Osteocyte (in vitro differentiated cells): Measurements from ENCODE around the gene ACMSD. TPM values are rescaled to one million over a fixed set of nuclear protein-coding genes. Genes with fewer than 3 reads are reported as not detected.

ENCODE experiments used
- DNase-seq: peaks from one replicate; pipeline ENCODE4 v3.0.0; 2021; ENCODE audit warnings: mixed read lengths; ENCODE audit not compliant: unreplicated experiment; ENCODE audit errors: extremely low spot score
- H3K27ac Mint-ChIP-seq: one replicate; pipeline ENCODE4 v1.8.0; 2021; ENCODE audit warnings: mild to moderate bottlenecking, mixed read lengths; ENCODE audit not compliant: unreplicated experiment
- H3K27me3 Mint-ChIP-seq: one replicate; pipeline ENCODE4 v1.8.0; 2021; ENCODE audit warnings: mixed read lengths; ENCODE audit not compliant: unreplicated experiment
- H3K36me3 Mint-ChIP-seq: one replicate; pipeline ENCODE4 v1.8.0; 2021; ENCODE audit warnings: mixed read lengths; ENCODE audit not compliant: unreplicated experiment
- H3K4me1 Mint-ChIP-seq: one replicate; pipeline ENCODE4 v1.8.0; 2021; ENCODE audit warnings: mixed read lengths; ENCODE audit not compliant: unreplicated experiment
- H3K4me3 Mint-ChIP-seq: one replicate; pipeline ENCODE4 v1.8.0; 2021; ENCODE audit warnings: mild to moderate bottlenecking, moderate library complexity, mixed read lengths; ENCODE audit not compliant: unreplicated experiment
- H3K9me3 Mint-ChIP-seq: one replicate; pipeline ENCODE4 v1.8.0; 2021; ENCODE audit warnings: mixed read lengths; ENCODE audit not compliant: unreplicated experiment
- CTCF ChIP-seq: fragments of 200-600 bp; sonication (generic); IDR thresholded peaks from 2 replicates; pipeline ENCODE4 v1.5.0; 2021; ENCODE audit warnings: antibody characterized with exemption, mild to moderate bottlenecking, moderate library complexity
- total RNA-seq: library from RNA; stranded (reverse); gene quantifications from 2 replicates; pipeline ENCODE4 v1.2.1, GENCODE V29; 2021

Gene ACMSD
- total RNA-seq, 1 donor from 2014 or later = not detected

GRCh38 chr2:134911400-134911785 lies 73.0 kb downstream of the ACMSD start:
- H3K9me3 Mint-ChIP-seq = peaks cover 27% of the 10 kb centered on the region
- no peak for TF ChIP-seq CTCF
- no peaks in the 10 kb centered on the region for H3K36me3 Mint-ChIP-seq
- H3K4me3 Mint-ChIP-seq = no peak overlapping the region
- peaks cover 11% of the 10 kb centered on the region for H3K27me3 Mint-ChIP-seq
- DNase-seq = no peak
- H3K27ac Mint-ChIP-seq = no peak overlapping the region
- no peaks in the 10 kb centered on the region for H3K4me1 Mint-ChIP-seq

- Mint-ChIP-seq H3K36me3 (no peaks in the 10 kb centered on the region), H3K27me3 (peaks cover 11% of the 10 kb centered on the region), H3K4me3 (no peak overlapping the region), H3K9me3 (peaks cover 27% of the 10 kb centered on the region), H3K27ac (no peak overlapping the region), H3K4me1 (no peaks in the 10 kb centered on the region)
- TF ChIP-seq CTCF = no peak
- no peak for DNase-seq
These were observed 73.9 kb downstream of the ACMSD start for GRCh38 chr2:134912361-134912760.

- peak overlapping the region; percentile 98 for H3K27ac Mint-ChIP-seq
- peaks cover 18% of the 10 kb centered on the region for H3K9me3 Mint-ChIP-seq
- TF ChIP-seq CTCF = no peak
These were observed 79.0 kb downstream of the ACMSD start for GRCh38 chr2:134917360-134917865.

GRCh38 chr2:134917888-134918525 lies 79.6 kb downstream of the ACMSD start:
- no peaks in the 10 kb centered on the region for H3K36me3 Mint-ChIP-seq
- H3K27ac Mint-ChIP-seq = peak overlapping the region; percentile 98
- peak; percentile 45 for TF ChIP-seq CTCF
- H3K4me3 Mint-ChIP-seq = peak overlapping the region; percentile 96
- no peak for DNase-seq
- H3K9me3 Mint-ChIP-seq = peaks cover 18% of the 10 kb centered on the region
- peaks cover 34% of the 10 kb centered on the region for H3K4me1 Mint-ChIP-seq
- peaks cover 9% of the 10 kb centered on the region for H3K27me3 Mint-ChIP-seq

More at GRCh38 chr2:134917360-134917865, 79.0 kb downstream of the ACMSD start:
- Mint-ChIP-seq H3K36me3 (no peaks in the 10 kb centered on the region), H3K4me1 (peaks cover 30% of the 10 kb centered on the region), H3K4me3 (peak overlapping the region; percentile 96), H3K27me3 (peaks cover 9% of the 10 kb centered on the region)
- DNase-seq = no peak

- Mint-ChIP-seq H3K4me1 (peaks cover 38% of the 10 kb centered on the region), H3K27me3 (peaks cover 5% of the 10 kb centered on the region), H3K27ac (peak within 1 kb of the TSS; percentile 98), H3K9me3 (peaks cover 10% of the 10 kb centered on the region), H3K4me3 (peak within 1 kb of the TSS; percentile 96), H3K36me3 (no peaks in the 10 kb centered on the region)
- TF ChIP-seq CTCF = no peak
- DNase-seq = peak; percentile 100
These were observed 80.3 kb downstream of the ACMSD start, which contains the start of gene CCNT2 for GRCh38 chr2:134918526-134919340. TSS of gene CCNT2 (plus strand) at chr2:134918822. CDS start at chr2:134918855, 33 bp downstream.
